ENCODE results near the gene RASA2. TPM values are rescaled to one million over a fixed set of nuclear protein-coding genes. Genes with fewer than 3 reads are reported as not detected.
"Not testable (repeated sequence)": the region's sequence is repeated elsewhere in the genome, so short reads cannot be mapped to it uniquely, and the experiment has no call there.

The RASA2 gene
- total RNA-seq, 1 donor from 2014 or later, result 34.2 TPM

- no peak for DNase-seq (ENCODE audit: low spot score)
Measured at GRCh38 chr3:141493184-141493583, 6.4 kb downstream of the RASA2 start.

- not testable (repeated sequence) for DNase-seq (ENCODE audit: low spot score)
Measured at GRCh38 chr3:141497589-141497988, 10.8 kb downstream of the RASA2 start.

GRCh38 chr3:141498598-141499223 lies 11.9 kb downstream of the RASA2 start:
- peak; percentile 67 for DNase-seq (ENCODE audit: low spot score)

- no peak for DNase-seq (ENCODE audit: low spot score)
Measured at GRCh38 chr3:141499284-141499683, 12.5 kb downstream of the RASA2 start.

GRCh38 chr3:141499965-141500364 lies 13.1 kb downstream of the RASA2 start:
- no peak for DNase-seq (ENCODE audit: low spot score)

- DNase-seq (ENCODE audit: low spot score), result no peak
Measured at GRCh38 chr3:141500397-141500796, 13.6 kb downstream of the RASA2 start.

- no peak for DNase-seq (ENCODE audit: low spot score)
Measured at GRCh38 chr3:141505166-141505565, 18.3 kb downstream of the RASA2 start.

- no peak for DNase-seq (ENCODE audit: low spot score)
Measured at GRCh38 chr3:141506071-141506470, 19.2 kb downstream of the RASA2 start.

- DNase-seq (ENCODE audit: low spot score), result no peak
Measured at GRCh38 chr3:141507392-141508066, 20.7 kb downstream of the RASA2 start.

- DNase-seq (ENCODE audit: low spot score), result no peak
Measured at GRCh38 chr3:141508067-141508436, 21.2 kb downstream of the RASA2 start.

GRCh38 chr3:141511361-141511760 lies 24.5 kb downstream of the RASA2 start:
- no peak for DNase-seq (ENCODE audit: low spot score)

GRCh38 chr3:141514382-141514781 lies 27.6 kb downstream of the RASA2 start:
- no peak for DNase-seq (ENCODE audit: low spot score)

- DNase-seq (ENCODE audit: low spot score), result no peak
Measured at GRCh38 chr3:141519587-141519986, 32.8 kb downstream of the RASA2 start.

- no peak for DNase-seq (ENCODE audit: low spot score)
Measured at GRCh38 chr3:141521781-141522180, 35.0 kb downstream of the RASA2 start.

- DNase-seq (ENCODE audit: low spot score), result no peak
Measured at GRCh38 chr3:141523615-141524375, 37.0 kb downstream of the RASA2 start.

GRCh38 chr3:141524988-141525387 lies 38.2 kb downstream of the RASA2 start:
- no peak for DNase-seq (ENCODE audit: low spot score)

- DNase-seq (ENCODE audit: low spot score), result no peak
Measured at GRCh38 chr3:141525814-141526213, 39.0 kb downstream of the RASA2 start.

- DNase-seq (ENCODE audit: low spot score), result no peak
Measured at GRCh38 chr3:141526709-141527108, 39.9 kb downstream of the RASA2 start.

GRCh38 chr3:141528800-141529199 lies 42.0 kb downstream of the RASA2 start:
- no peak for DNase-seq (ENCODE audit: low spot score)

- no peak for DNase-seq (ENCODE audit: low spot score)
Measured at GRCh38 chr3:141529256-141529655, 42.4 kb downstream of the RASA2 start.

- no peak for DNase-seq (ENCODE audit: low spot score)
Measured at GRCh38 chr3:141529717-141530414, 43.0 kb downstream of the RASA2 start.

- no peak for DNase-seq (ENCODE audit: low spot score)
Measured at GRCh38 chr3:141530415-141530768, 43.6 kb downstream of the RASA2 start.

Data from ureter (tissue), 1 donor.